ENCODE data around the gene UGT1A6.

- no peak for TF ChIP-seq CTCF (IDR thresholded peaks at IDR 0.05; ENCODE audit: low read depth, low read length)
- no peak for TF ChIP-seq EZH2phosphoT487 (IDR thresholded peaks at IDR 0.05; ENCODE audit: low read depth)
Measured at GRCh38 chr2:233822101-233822771, 129.5 kb downstream of the UGT1A6 start.
